HG03066 (cell line): Measurements from ENCODE around the gene FHIT.

Experiments
- ATAC-seq: cut with Tn5 transposase; IDR thresholded peaks from one replicate; pipeline ENCODE4 v1.9.1; 2021; ENCODE audit warnings: low read depth; ENCODE audit not compliant: unreplicated experiment

FHIT gene

GRCh38 chr3:60276615-60277014 lies 974.6 kb downstream of the FHIT start:
- no peak for ATAC-seq

GRCh38 chr3:60274646-60275045 lies 976.6 kb downstream of the FHIT start:
- no peak for ATAC-seq

- ATAC-seq = no peak
Measured at GRCh38 chr3:60274098-60274497, 977.2 kb downstream of the FHIT start.

- ATAC-seq = no peak
Measured at GRCh38 chr3:60269829-60270266, 981.4 kb downstream of the FHIT start.

- ATAC-seq = no peak
Measured at GRCh38 chr3:60269377-60269776, 981.9 kb downstream of the FHIT start.

- no peak for ATAC-seq
Measured at GRCh38 chr3:60268123-60268522, 983.1 kb downstream of the FHIT start.

- no peak for ATAC-seq
Measured at GRCh38 chr3:60266444-60266843, 984.8 kb downstream of the FHIT start.

GRCh38 chr3:60263191-60263590 lies 988.1 kb downstream of the FHIT start:
- ATAC-seq = no peak

GRCh38 chr3:60262546-60262945 lies 988.7 kb downstream of the FHIT start:
- no peak for ATAC-seq

- no peak for ATAC-seq
Measured at GRCh38 chr3:60260546-60260945, 990.7 kb downstream of the FHIT start.

GRCh38 chr3:60250810-60251209 lies 1000.4 kb downstream of the FHIT start:
- no peak for ATAC-seq

- ATAC-seq = no peak
Measured at GRCh38 chr3:60250206-60250605, 1001.0 kb downstream of the FHIT start.

GRCh38 chr3:60246361-60246760 lies 1004.9 kb downstream of the FHIT start:
- ATAC-seq = no peak

- ATAC-seq = no peak
Measured at GRCh38 chr3:60243456-60243855, 1007.8 kb downstream of the FHIT start.

- ATAC-seq = no peak
Measured at GRCh38 chr3:60240492-60240891, 1010.8 kb downstream of the FHIT start.

- no peak for ATAC-seq
Measured at GRCh38 chr3:60238550-60238949, 1012.7 kb downstream of the FHIT start.

- no peak for ATAC-seq
Measured at GRCh38 chr3:60229502-60229901, 1021.8 kb downstream of the FHIT start.

- ATAC-seq = no peak
Measured at GRCh38 chr3:60228823-60229222, 1022.4 kb downstream of the FHIT start.

- ATAC-seq = no peak
Measured at GRCh38 chr3:60226912-60227311, 1024.3 kb downstream of the FHIT start.

GRCh38 chr3:60225848-60226247 lies 1025.4 kb downstream of the FHIT start:
- ATAC-seq = no peak

GRCh38 chr3:60220768-60221167 lies 1030.5 kb downstream of the FHIT start:
- no peak for ATAC-seq

- no peak for ATAC-seq
Measured at GRCh38 chr3:60219501-60219900, 1031.8 kb downstream of the FHIT start.

- no peak for ATAC-seq
Measured at GRCh38 chr3:60217156-60217911, 1033.9 kb downstream of the FHIT start.
